ENCODE measurements around the gene BCAT1. TPM values are rescaled to one million over a fixed set of nuclear protein-coding genes. Genes with fewer than 3 reads are reported as not detected.

The BCAT1 gene
- total RNA-seq, 2 donors from 2014 or later, result 44.3 to 45.1 TPM

Other genes starting within 250 kb of the BCAT1 start
- 1 to 10 TPM in 1 of 2 donors, not detected in 1; 1.1 TPM for gene DNAI7, start 246.1 kb upstream of the BCAT1 start, total RNA-seq
- 10 to 100 TPM; 21.2 to 26.5 TPM for gene ETFRF1, start 246.1 kb upstream of the BCAT1 start, total RNA-seq

All from posterior vena cava (tissue), 2 donors.